Measurements from ENCODE around the gene FAM227B. TPM values are rescaled to one million over a fixed set of nuclear protein-coding genes. Genes with fewer than 3 reads are reported as not detected.

Gene FAM227B
- total and polyA plus RNA-seq, 2 of the 13 experiments (the other 11 are each of a cell fraction or from before 2014, with no cell fraction given), result 1.9 to 2.6 TPM

GRCh38 chr15:49471733-49472132 is 148.9 kb downstream of the FAM227B start:
- in situ Hi-C loops (cut with HindIII; ENCODE audit: extremely low pct_ligation_motif_present, low pct_unique_long_range_greater_than_20kb), result no loop called here

More at GRCh38 chr15:49471733-49472132, 148.9 kb downstream of the FAM227B start:
- no peak for DNase-seq (ENCODE audit: low spot score)
- ChIA-PET CTCF (ENCODE audit: low intra/inter-chr PET ratio, low total read pairs) (no interaction called here), POLR2A (no interaction called here)
- intact Hi-C loops (cut with micrococcal nuclease; ENCODE audit: unreplicated experiment), result loop anchor here (1.0 kb wide), 1 partner anchor 532 kb away; no protein-coding TSS in a partner anchor
- 33% methylated on average over 4 of the region's 4 CpGs for WGBS (ENCODE audit: low lambda C conversion rate)
- no peak overlapping the region for H2AFZ ChIP-seq (ENCODE audit: low read length)
- no peaks in the 10 kb centered on the region for H3K79me2 ChIP-seq (ENCODE audit: insufficient read depth, low read length)
- no peak for FAIRE-seq
- H3K4me3 ChIP-seq (replicated peaks in 1 of 3; ENCODE audit: insufficient read depth in 1 of 3, low read depth in 2 of 3, low read length in 3 of 3), result no peak overlapping the region
- no peak for ATAC-seq
- H3K9ac ChIP-seq (ENCODE audit: insufficient read depth, low read depth, low read length), result no peak overlapping the region
- H3K36me3 ChIP-seq (replicated peaks in 1 of 2; ENCODE audit: control insufficient read depth in 1 of 2, insufficient read depth in 2 of 2, low read length in 2 of 2), result no peaks in the 10 kb centered on the region
- BruUV-seq (replicated peaks), result no TSS peak
- no peak overlapping the region for H3K4me2 ChIP-seq (ENCODE audit: low read depth, low read length)
- TF ChIP-seq TARDBP (CRISPR knock-in tag; IDR thresholded peaks at IDR 0.05) (no peak), CENPT (CRISPR knock-in tag; IDR thresholded peaks at IDR 0.05; ENCODE audit: low read depth) (no peak), MAFK (conservative IDR thresholded peaks at IDR 0.05 in 1 of 2, IDR thresholded peaks at IDR 0.05 in 1 of 2; ENCODE audit: low read length in 2 of 2) (peak; percentile 55 to 79; a peak in 2 of 4 replicates), ZNF484 (CRISPR knock-in tag; IDR thresholded peaks at IDR 0.05; ENCODE audit: borderline replicate concordance, low read depth) (no peak), ZNF383 (CRISPR knock-in tag; IDR thresholded peaks at IDR 0.05; ENCODE audit: borderline replicate concordance) (no peak), IKZF5 (CRISPR knock-in tag; IDR thresholded peaks at IDR 0.05) (no peak), ZSCAN30 (CRISPR knock-in tag; IDR thresholded peaks at IDR 0.05) (no peak), ZNF597 (CRISPR knock-in tag; IDR thresholded peaks at IDR 0.05) (no peak), ZSCAN25 (CRISPR knock-in tag; IDR thresholded peaks at IDR 0.05) (no peak), TIGD3 (CRISPR knock-in tag; IDR thresholded peaks at IDR 0.05; ENCODE audit: borderline replicate concordance) (no peak), TBP (CRISPR knock-in tag; IDR thresholded peaks at IDR 0.05) (no peak), MAFF (IDR thresholded peaks at IDR 0.05; ENCODE audit: low read depth, low read length) (peak; percentile 60), ZNF263 (CRISPR knock-in tag; IDR thresholded peaks at IDR 0.05) (no peak), ZNF567 (CRISPR knock-in tag; IDR thresholded peaks at IDR 0.05; ENCODE audit: borderline replicate concordance) (no peak), EEA1 (CRISPR knock-in tag; IDR thresholded peaks at IDR 0.05; ENCODE audit: borderline replicate concordance) (no peak), ZFP41 (CRISPR knock-in tag; IDR thresholded peaks at IDR 0.05; ENCODE audit: borderline replicate concordance) (no peak), NCOA2 (CRISPR knock-in tag; IDR thresholded peaks at IDR 0.05) (no peak)
- H3K4me1 ChIP-seq (ENCODE audit: insufficient read depth, low read length), result no peaks in the 10 kb centered on the region
- no peaks in the 10 kb centered on the region for H3K9me3 ChIP-seq (ENCODE audit: low read length)
- H3K27ac ChIP-seq (ENCODE audit: extremely low read length, insufficient read depth, low read length), result no peak overlapping the region
- no peaks in the 10 kb centered on the region for H3K27me3 ChIP-seq (ENCODE audit: control insufficient read depth in 1 of 2, insufficient read depth in 2 of 2, low read length in 2 of 2)
- no peaks in the 10 kb centered on the region for H4K20me1 ChIP-seq (ENCODE audit: insufficient read depth, low read length)

Data from HepG2 (cell line).